Measurements from ENCODE around the gene ZNF768. TPM values are rescaled to one million over a fixed set of nuclear protein-coding genes. Genes with fewer than 3 reads are reported as not detected.

Gene ZNF768
- total RNA-seq, 1 experiment from 2014 or later, result 48.8 TPM

Small RNAs within 50 kb of the gene (microRNA-seq; reads per million reads assigned to microRNA genes)
- not detected for gene MIR4518 (ENCODE audit: borderline number of aligned reads)

Other genes with a start within 250 kb of the ZNF768 start
- gene CD2BP2, start 171.3 kb downstream of the ZNF768 start, total RNA-seq (2021; ENCODE audit: unreplicated experiment), result 51.8 TPM
- gene TBC1D10B, start 156.1 kb downstream of the ZNF768 start, total RNA-seq (2021; ENCODE audit: unreplicated experiment), result 49.2 TPM
- not detected for gene MYL11, start 151.8 kb downstream of the ZNF768 start, total RNA-seq (2021; ENCODE audit: unreplicated experiment)
- 3.4 TPM for gene SEPTIN1, start 144.0 kb downstream of the ZNF768 start, total RNA-seq (2021; ENCODE audit: unreplicated experiment)
- 17.9 TPM for gene ZNF48, start 131.1 kb downstream of the ZNF768 start, total RNA-seq (2021; ENCODE audit: unreplicated experiment)
- gene ZNF771, start 119.0 kb downstream of the ZNF768 start, total RNA-seq (2021; ENCODE audit: unreplicated experiment), result 11.0 TPM
- 125 TPM for gene DCTPP1, start 96.5 kb downstream of the ZNF768 start, total RNA-seq (2021; ENCODE audit: unreplicated experiment)
- 51.3 TPM for gene SEPHS2, start 80.7 kb downstream of the ZNF768 start, total RNA-seq (2021; ENCODE audit: unreplicated experiment)
- gene ITGAL, start 53.8 kb downstream of the ZNF768 start, total RNA-seq (2021; ENCODE audit: unreplicated experiment), result 1.4 TPM
- gene ZNF747, start 8.3 kb upstream of the ZNF768 start, total RNA-seq (2021; ENCODE audit: unreplicated experiment), result 2.1 TPM
- 9.1 TPM for gene ZNF764, start 31.8 kb upstream of the ZNF768 start, total RNA-seq (2021; ENCODE audit: unreplicated experiment)
- gene ZNF688, start 45.1 kb upstream of the ZNF768 start, total RNA-seq (2021; ENCODE audit: unreplicated experiment), result 3.6 TPM
- gene ZNF785, start 59.1 kb upstream of the ZNF768 start, total RNA-seq (2021; ENCODE audit: unreplicated experiment), result 0.15 TPM
- 10.3 TPM for gene ZNF689, start 83.8 kb upstream of the ZNF768 start, total RNA-seq (2021; ENCODE audit: unreplicated experiment)
- 56.2 TPM for gene PRR14, start 124.4 kb upstream of the ZNF768 start, total RNA-seq (2021; ENCODE audit: unreplicated experiment)
- 65.3 TPM for gene FBRS, start 131.9 kb upstream of the ZNF768 start, total RNA-seq (2021; ENCODE audit: unreplicated experiment)
- 59.6 TPM for gene SRCAP, start 172.6 kb upstream of the ZNF768 start, total RNA-seq (2021; ENCODE audit: unreplicated experiment)
- gene PHKG2, start 221.9 kb upstream of the ZNF768 start, total RNA-seq (2021; ENCODE audit: unreplicated experiment), result 32.6 TPM
- 12.6 TPM for gene CFAP119, start 235.5 kb upstream of the ZNF768 start, total RNA-seq (2021; ENCODE audit: unreplicated experiment)
- 90.3 TPM for gene RNF40, start 235.8 kb upstream of the ZNF768 start, total RNA-seq (2021; ENCODE audit: unreplicated experiment)